T-helper 1 cell treated with Interleukin-12 subunit alpha and Interleukin-12 subunit beta and Interleukin-4 antibody, amounts not matched to agents 30 ng/mL and 1 ng/mL, for 36 hours (primary cell): Measurements from ENCODE around the gene PCDHGB2. TPM values are rescaled to one million over a fixed set of nuclear protein-coding genes. Genes with fewer than 3 reads are reported as not detected.

Experiments used
- intact Hi-C: fragments of 100-400 bp; cut with micrococcal nuclease; formaldehyde crosslinking; loops from one replicate; pipeline ENCODE4 v1.15.1; 2024
- total RNA-seq: library from RNA; stranded (reverse); gene quantifications from 2 replicates; pipeline ENCODE4 v1.2.3, GENCODE V29; 2022

Gene PCDHGB2
- total RNA-seq, 1 donor from 2014 or later = 1.3 TPM

DNA sequence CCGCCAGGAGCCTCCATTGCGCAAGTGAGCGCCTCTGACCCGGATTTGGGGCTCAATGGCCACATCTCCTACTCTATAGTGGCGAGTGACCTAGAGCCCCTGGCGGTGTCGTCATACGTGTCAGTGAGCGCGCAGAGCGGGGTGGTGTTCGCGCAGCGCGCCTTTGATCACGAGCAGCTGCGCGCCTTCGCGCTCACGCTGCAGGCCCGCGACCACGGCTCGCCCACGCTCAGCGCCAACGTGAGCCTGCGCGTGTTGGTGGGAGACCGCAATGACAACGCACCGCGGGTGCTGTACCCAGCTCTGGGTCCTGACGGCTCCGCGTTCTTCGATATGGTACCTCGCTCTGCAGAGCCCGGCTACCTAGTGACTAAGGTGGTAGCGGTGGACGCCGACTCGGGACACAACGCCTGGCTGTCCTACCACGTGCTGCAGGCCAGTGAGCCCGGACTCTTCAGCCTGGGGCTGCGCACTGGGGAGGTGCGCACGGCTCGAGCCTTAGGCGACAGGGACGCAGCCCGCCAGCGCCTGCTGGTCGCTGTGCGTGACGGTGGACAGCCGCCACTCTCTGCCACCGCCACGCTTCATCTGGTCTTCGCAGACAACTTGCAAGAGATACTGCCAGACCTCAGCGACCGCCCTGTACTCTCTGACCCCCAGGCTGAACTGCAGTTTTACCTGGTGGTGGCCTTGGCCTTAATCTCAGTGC lies 50.0 kb downstream of the PCDHGB2 start:
- intact Hi-C loops = loop anchor here (1.0 to 10.0 kb wide), 3 partner anchors 47 to 175 kb away; partner anchors contain the start of gene PCDHGA5

DNA sequence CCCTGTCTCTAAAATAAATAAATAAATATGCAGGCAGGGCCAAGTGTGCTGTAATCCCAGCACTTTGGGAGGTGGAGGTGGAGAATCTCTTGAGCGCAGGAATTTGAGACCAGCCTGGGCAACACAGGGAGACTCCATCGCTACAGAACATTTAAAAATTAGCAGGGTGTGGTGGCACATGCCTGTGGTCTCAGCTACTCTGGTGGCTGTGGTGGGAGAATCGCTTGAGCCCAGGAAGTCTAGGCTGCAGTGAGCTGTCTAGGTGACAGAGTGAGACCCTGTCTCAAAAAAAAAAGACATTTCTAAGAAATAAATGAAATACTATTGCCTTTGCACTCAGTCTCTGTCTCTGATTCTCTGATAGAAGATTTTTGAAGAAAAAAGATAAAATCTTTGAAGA lies 51.8 kb downstream of the PCDHGB2 start:
- intact Hi-C loops = loop anchor here (5.0 kb wide), 1 partner anchor 49 kb away; the partner anchor contains the start of gene PCDHGA5

Other genes starting within 250 kb of the PCDHGB2 start
- gene PCDHB4, start 238.2 kb upstream of the PCDHGB2 start, total RNA-seq = not detected in 2 replicates
- not detected in 2 replicates for gene PCDHB5, start 224.8 kb upstream of the PCDHGB2 start, total RNA-seq
- not detected in 2 replicates for gene PCDHB6, start 209.9 kb upstream of the PCDHGB2 start, total RNA-seq
- gene PCDHB7, start 187.3 kb upstream of the PCDHGB2 start, total RNA-seq = not detected in 2 replicates
- gene PCDHB8, start 182.2 kb upstream of the PCDHGB2 start, total RNA-seq = not detected in 2 replicates
- gene PCDHB16, start 177.6 kb upstream of the PCDHGB2 start, total RNA-seq = not detected in 2 replicates
- not detected in 2 replicates for gene PCDHB9, start 172.8 kb upstream of the PCDHGB2 start, total RNA-seq
- gene PCDHB10, start 167.6 kb upstream of the PCDHGB2 start, total RNA-seq = not detected in 2 replicates
- gene PCDHB11, start 160.4 kb upstream of the PCDHGB2 start, total RNA-seq = not detected in 2 replicates
- gene PCDHB12, start 151.3 kb upstream of the PCDHGB2 start, total RNA-seq = not detected in 2 replicates
- gene PCDHB13, start 146.1 kb upstream of the PCDHGB2 start, total RNA-seq = not detected in 2 replicates
- gene PCDHB14, start 136.7 kb upstream of the PCDHGB2 start, total RNA-seq = not detected in 2 replicates
- gene PCDHB15, start 114.6 kb upstream of the PCDHGB2 start, total RNA-seq = not detected in 2 replicates
- gene SLC25A2, start 55.9 kb upstream of the PCDHGB2 start, total RNA-seq = 0.44 and 0.56 TPM in 2 replicates
- gene TAF7, start 39.2 kb upstream of the PCDHGB2 start, total RNA-seq = 61.0 and 65.9 TPM in 2 replicates
- 0.15 and 0.17 TPM in 2 replicates for gene PCDHGA1, start 29.5 kb upstream of the PCDHGB2 start, total RNA-seq
- 0.05 and 0.07 TPM in 2 replicates for gene PCDHGA2, start 21.2 kb upstream of the PCDHGB2 start, total RNA-seq
- gene PCDHGA3, start 16.2 kb upstream of the PCDHGB2 start, total RNA-seq = 0.07 and 0.34 TPM in 2 replicates
- 0.15 and 0.17 TPM in 2 replicates for gene PCDHGB1, start 9.9 kb upstream of the PCDHGB2 start, total RNA-seq
- 0.74 and 0.98 TPM in 2 replicates for gene PCDHGA4, start 5.0 kb upstream of the PCDHGB2 start, total RNA-seq
- gene PCDHGA5, start 4.2 kb downstream of the PCDHGB2 start, total RNA-seq = 0.46 and 0.49 TPM in 2 replicates
- gene PCDHGB3, start 10.2 kb downstream of the PCDHGB2 start, total RNA-seq = 0.88 and 1.3 TPM in 2 replicates
- 0.44 and 0.80 TPM in 2 replicates for gene PCDHGA6, start 13.9 kb downstream of the PCDHGB2 start, total RNA-seq
- 0.15 and 0.24 TPM in 2 replicates for gene PCDHGA7, start 22.7 kb downstream of the PCDHGB2 start, total RNA-seq
- gene PCDHGB4, start 27.7 kb downstream of the PCDHGB2 start, total RNA-seq = 0.17 TPM in 2 replicates
- 0.07 and 0.15 TPM in 2 replicates for gene PCDHGA8, start 32.6 kb downstream of the PCDHGB2 start, total RNA-seq
- 0.46 and 0.66 TPM in 2 replicates for gene PCDHGB5, start 38.0 kb downstream of the PCDHGB2 start, total RNA-seq
- gene PCDHGA9, start 42.8 kb downstream of the PCDHGB2 start, total RNA-seq = 0.17 and 0.27 TPM in 2 replicates
- gene PCDHGB6, start 48.0 kb downstream of the PCDHGB2 start, total RNA-seq = 0.22 and 0.37 TPM in 2 replicates
- 0.20 and 0.27 TPM in 2 replicates for gene PCDHGA10, start 53.0 kb downstream of the PCDHGB2 start, total RNA-seq
- 0.07 and 0.29 TPM in 2 replicates for gene PCDHGB7, start 57.7 kb downstream of the PCDHGB2 start, total RNA-seq
- gene PCDHGA11, start 61.1 kb downstream of the PCDHGB2 start, total RNA-seq = 0.24 and 0.32 TPM in 2 replicates
- 0.12 and 0.20 TPM in 2 replicates for gene PCDHGA12, start 70.5 kb downstream of the PCDHGB2 start, total RNA-seq
- gene PCDHGC3, start 116.0 kb downstream of the PCDHGB2 start, total RNA-seq = 0.07 TPM in 1 of 2 replicates, not detected in the other
- 0.37 TPM in 1 of 2 replicates, not detected in the other for gene PCDHGC4, start 125.0 kb downstream of the PCDHGB2 start, total RNA-seq
- gene PCDHGC5, start 129.1 kb downstream of the PCDHGB2 start, total RNA-seq = not detected in 2 replicates